Astrocyte (in vitro differentiated cells and primary cell): ENCODE data around the gene DCAF7. TPM values are rescaled to one million over a fixed set of nuclear protein-coding genes. Genes with fewer than 3 reads are reported as not detected.
A peak's percentile ranks its signal among the peaks of the same experiment; 100 is the strongest.

Experiments used
- DNase-seq: peaks from one replicate; pipeline ENCODE4 v3.0.0-alpha.2; 2010; ENCODE audit warnings: low read depth
- FAIRE-seq: peaks from 2 replicates; lab custom pipeline; 2011; peaks lifted over from hg19 to GRCh38; lab: Jason Lieb, UNC
- H2AFZ ChIP-seq: 2 replicates; pipeline ENCODE4 v1.6.0; 2012; ENCODE audit warnings: low read depth, low read length, inconsistent platforms
- H3K27ac ChIP-seq: 2 replicates; pipeline ENCODE4 v1.5.1; 2011; ENCODE audit warnings: low read depth, low read length, inconsistent platforms
- H3K27me3 ChIP-seq: 2 replicates; pipeline ENCODE4 v1.6.0; 2011; ENCODE audit warnings: low read length, inconsistent platforms; ENCODE audit not compliant: insufficient read depth
- H3K36me3 ChIP-seq: 2 replicates; pipeline ENCODE4 v1.5.1; 2011; ENCODE audit warnings: low read length, inconsistent platforms; ENCODE audit not compliant: insufficient read depth
- H3K4me1 ChIP-seq: 2 replicates; pipeline ENCODE4 v1.5.1; 2011; ENCODE audit warnings: low read length, inconsistent platforms; ENCODE audit not compliant: insufficient read depth
- H3K4me2 ChIP-seq: 2 replicates; pipeline ENCODE4 v1.6.0; 2012; ENCODE audit warnings: low read length, inconsistent platforms
- H3K4me3 ChIP-seq: 2 replicates; pipeline ENCODE4 v1.5.1; 2011; ENCODE audit warnings: low read depth, mild to moderate bottlenecking, low read length, inconsistent platforms; ENCODE audit not compliant: insufficient read depth
- H3K79me2 ChIP-seq: 2 replicates; pipeline ENCODE4 v1.6.0; 2012; ENCODE audit warnings: mild to moderate bottlenecking, low read length, inconsistent platforms; ENCODE audit not compliant: insufficient read depth
- H3K9ac ChIP-seq: 2 replicates; pipeline ENCODE4 v1.6.0; 2012; ENCODE audit warnings: mild to moderate bottlenecking, low read length, inconsistent platforms
- H3K9me3 ChIP-seq: 2 replicates; pipeline ENCODE4 v1.5.1; 2012; ENCODE audit warnings: low read depth, mild to moderate bottlenecking, low read length, inconsistent platforms; ENCODE audit not compliant: insufficient read depth
- H4K20me1 ChIP-seq: 2 replicates; pipeline ENCODE4 v1.6.0; 2012; ENCODE audit warnings: low read length, inconsistent platforms; ENCODE audit not compliant: insufficient read depth
- H3K27ac Mint-ChIP-seq: one replicate; pipeline ENCODE4 v1.8.0; 2021; ENCODE audit warnings: mild to moderate bottlenecking, mixed read lengths; ENCODE audit not compliant: unreplicated experiment
- H3K27me3 Mint-ChIP-seq: one replicate; pipeline ENCODE4 v1.8.0; 2021; ENCODE audit warnings: low read depth, mixed read lengths; ENCODE audit not compliant: unreplicated experiment
- H3K36me3 Mint-ChIP-seq: one replicate; pipeline ENCODE4 v1.8.0; 2021; ENCODE audit warnings: low read depth, mixed read lengths; ENCODE audit not compliant: unreplicated experiment
- H3K4me1 Mint-ChIP-seq: one replicate; pipeline ENCODE4 v1.8.0; 2021; ENCODE audit warnings: low read depth, mixed read lengths; ENCODE audit not compliant: unreplicated experiment
- H3K4me3 Mint-ChIP-seq: one replicate; pipeline ENCODE4 v1.8.0; 2021; ENCODE audit warnings: mild to moderate bottlenecking, moderate library complexity, mixed read lengths; ENCODE audit not compliant: unreplicated experiment
- H3K9me3 Mint-ChIP-seq: one replicate; pipeline ENCODE4 v1.8.0; 2021; ENCODE audit warnings: mild to moderate bottlenecking, mixed read lengths; ENCODE audit not compliant: unreplicated experiment
- EZH2 ChIP-seq: IDR thresholded peaks from 2 replicates; pipeline ENCODE4 v1.6.1; 2012; ENCODE audit warnings: mild to moderate bottlenecking, low read length, inconsistent platforms; ENCODE audit not compliant: insufficient read depth
- total RNA-seq: library from RNA; stranded (reverse); gene quantifications from 2 replicates; pipeline ENCODE4 v1.2.1, GENCODE V29; 2021
- TF ChIP-seq, protein P1 (sequence below): IDR thresholded peaks from 2 replicates; pipeline ENCODE4 v1.5.1; 2011; ENCODE audit warnings: low read depth, mild to moderate bottlenecking, inconsistent platforms, low read length, moderate library complexity; ENCODE audit not compliant: insufficient read depth

DCAF7 gene
- total RNA-seq, 1 donor from 2014 or later, result 84.2 TPM

DNA sequence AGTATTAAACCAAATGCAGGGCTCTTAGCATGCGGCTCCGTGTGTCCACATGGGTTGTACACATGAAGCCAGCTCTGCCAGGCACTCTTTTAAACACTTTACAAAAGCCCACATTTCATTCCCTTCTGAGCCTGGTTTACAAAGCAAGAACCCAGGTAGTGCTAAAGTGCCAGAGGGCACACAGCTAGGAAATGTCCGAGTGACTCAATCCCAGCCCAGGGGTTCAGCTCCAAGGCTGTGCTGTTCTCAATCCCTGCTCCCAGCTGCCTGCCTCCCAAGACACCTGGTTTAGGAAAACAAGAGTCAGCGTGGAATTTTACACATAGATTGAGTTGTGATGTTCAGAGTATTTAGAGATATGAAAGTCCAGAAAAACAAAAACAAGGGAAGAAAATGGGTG is 13.3 kb upstream of the DCAF7 start:
- FAIRE-seq (no peak), DNase-seq (no peak)
- Histone ChIP-seq H3K4me1 (peaks cover 7% of the 10 kb centered on the region), H4K20me1 (no peaks in the 10 kb centered on the region), H3K27ac (no peak overlapping the region), H3K9me3 (no peaks in the 10 kb centered on the region), H3K27me3 (peaks cover 31% of the 10 kb centered on the region), H3K9ac (no peak overlapping the region), H3K79me2 (no peaks in the 10 kb centered on the region), H3K4me3 (no peak overlapping the region), H3K4me2 (no peak overlapping the region), H2AFZ (no peak overlapping the region), H3K36me3 (no peaks in the 10 kb centered on the region)
- Mint-ChIP-seq H3K4me1 (no peaks in the 10 kb centered on the region), H3K27ac (no peak overlapping the region), H3K9me3 (peaks cover 5% of the 10 kb centered on the region), H3K4me3 (no peak overlapping the region), H3K36me3 (no peaks in the 10 kb centered on the region), H3K27me3 (peaks cover 65% of the 10 kb centered on the region)
- no peak for TF ChIP-seq EZH2
- TF ChIP-seq, protein P1, sequence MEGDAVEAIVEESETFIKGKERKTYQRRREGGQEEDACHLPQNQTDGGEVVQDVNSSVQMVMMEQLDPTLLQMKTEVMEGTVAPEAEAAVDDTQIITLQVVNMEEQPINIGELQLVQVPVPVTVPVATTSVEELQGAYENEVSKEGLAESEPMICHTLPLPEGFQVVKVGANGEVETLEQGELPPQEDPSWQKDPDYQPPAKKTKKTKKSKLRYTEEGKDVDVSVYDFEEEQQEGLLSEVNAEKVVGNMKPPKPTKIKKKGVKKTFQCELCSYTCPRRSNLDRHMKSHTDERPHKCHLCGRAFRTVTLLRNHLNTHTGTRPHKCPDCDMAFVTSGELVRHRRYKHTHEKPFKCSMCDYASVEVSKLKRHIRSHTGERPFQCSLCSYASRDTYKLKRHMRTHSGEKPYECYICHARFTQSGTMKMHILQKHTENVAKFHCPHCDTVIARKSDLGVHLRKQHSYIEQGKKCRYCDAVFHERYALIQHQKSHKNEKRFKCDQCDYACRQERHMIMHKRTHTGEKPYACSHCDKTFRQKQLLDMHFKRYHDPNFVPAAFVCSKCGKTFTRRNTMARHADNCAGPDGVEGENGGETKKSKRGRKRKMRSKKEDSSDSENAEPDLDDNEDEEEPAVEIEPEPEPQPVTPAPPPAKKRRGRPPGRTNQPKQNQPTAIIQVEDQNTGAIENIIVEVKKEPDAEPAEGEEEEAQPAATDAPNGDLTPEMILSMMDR, result no peak

DNA sequence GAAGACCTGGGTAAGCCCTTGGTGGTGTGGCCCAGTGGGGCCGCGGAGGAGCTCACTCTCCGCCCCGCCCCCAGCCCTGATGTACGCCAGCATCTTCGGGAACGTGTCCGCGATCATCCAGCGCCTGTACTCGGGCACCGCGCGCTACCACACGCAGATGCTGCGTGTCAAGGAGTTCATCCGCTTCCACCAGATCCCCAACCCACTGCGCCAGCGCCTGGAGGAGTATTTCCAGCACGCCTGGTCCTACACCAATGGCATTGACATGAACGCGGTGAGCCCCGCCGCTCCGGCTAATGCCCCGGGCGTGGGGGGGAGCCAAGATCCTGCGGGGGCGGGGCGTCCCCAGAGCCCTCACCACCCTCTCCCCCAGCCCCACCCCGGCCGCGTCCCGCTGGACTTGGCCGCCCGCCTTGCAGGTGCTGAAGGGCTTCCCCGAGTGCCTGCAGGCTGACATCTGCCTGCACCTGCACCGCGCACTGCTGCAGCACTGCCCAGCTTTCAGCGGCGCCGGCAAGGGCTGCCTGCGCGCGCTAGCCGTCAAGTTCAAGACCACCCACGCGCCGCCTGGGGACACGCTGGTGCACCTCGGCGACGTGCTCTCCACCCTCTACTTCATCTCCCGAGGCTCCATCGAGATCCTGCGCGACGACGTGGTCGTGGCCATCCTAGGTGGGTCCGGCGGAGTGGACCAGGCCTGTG is 12.1 kb upstream of the DCAF7 start:
- H3K4me1 ChIP-seq, result peaks cover 7% of the 10 kb centered on the region
- H3K4me2 ChIP-seq, result peak overlapping the region; percentile 64
- H3K36me3 ChIP-seq, result no peaks in the 10 kb centered on the region
- Mint-ChIP-seq H3K4me3 (no peak overlapping the region), H3K27ac (no peak overlapping the region), H3K4me1 (no peaks in the 10 kb centered on the region), H3K36me3 (no peaks in the 10 kb centered on the region), H3K27me3 (peaks cover 57% of the 10 kb centered on the region), H3K9me3 (peaks cover 5% of the 10 kb centered on the region)
- no peaks in the 10 kb centered on the region for H3K9me3 ChIP-seq
- no peaks in the 10 kb centered on the region for H3K79me2 ChIP-seq
- peak overlapping the region; percentile 47 for H2AFZ ChIP-seq
- H3K27me3 ChIP-seq, result peaks cover 29% of the 10 kb centered on the region
- no peak overlapping the region for H3K4me3 ChIP-seq
- H3K9ac ChIP-seq, result no peak overlapping the region
- FAIRE-seq (no peak), DNase-seq (no peak)
- no peaks in the 10 kb centered on the region for H4K20me1 ChIP-seq
- H3K27ac ChIP-seq, result no peak overlapping the region
- TF ChIP-seq, protein P1, result no peak
- TF ChIP-seq EZH2, result peak; percentile 84
